Stimulated activated CD8-positive, alpha-beta memory T cell treated with anti-CD3 and anti-CD28 coated beads, Interleukin-12 subunit alpha, Interleukin-12 subunit beta, amount 100 ng/mL, for 1 hour (primary cell): ENCODE data around the gene JHY.

Experiments used
- DNase-seq: peaks from one replicate; pipeline ENCODE4 v3.0.0-alpha.2; 2020; ENCODE audit warnings: low read depth

Gene JHY

DNA sequence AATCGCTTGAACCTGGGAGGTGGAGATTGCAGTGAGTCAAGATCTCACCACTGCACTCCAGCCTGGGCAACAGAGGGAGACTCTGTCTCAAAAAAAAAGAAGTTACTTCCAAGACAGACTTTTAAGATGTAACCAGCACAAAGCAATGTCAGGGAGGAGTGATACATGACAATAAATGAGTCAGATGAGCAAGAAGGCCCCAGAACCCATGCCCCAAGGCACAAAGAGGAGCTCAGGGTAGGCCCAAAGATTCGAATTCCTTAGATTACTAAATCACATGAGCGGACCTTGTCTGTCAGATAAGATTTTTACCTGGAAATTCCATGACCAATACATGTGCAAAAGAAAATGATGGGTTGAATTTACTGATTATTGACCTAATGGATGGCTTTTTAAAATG, 10.5 kb upstream of the JHY start:
- no peak for DNase-seq

DNA sequence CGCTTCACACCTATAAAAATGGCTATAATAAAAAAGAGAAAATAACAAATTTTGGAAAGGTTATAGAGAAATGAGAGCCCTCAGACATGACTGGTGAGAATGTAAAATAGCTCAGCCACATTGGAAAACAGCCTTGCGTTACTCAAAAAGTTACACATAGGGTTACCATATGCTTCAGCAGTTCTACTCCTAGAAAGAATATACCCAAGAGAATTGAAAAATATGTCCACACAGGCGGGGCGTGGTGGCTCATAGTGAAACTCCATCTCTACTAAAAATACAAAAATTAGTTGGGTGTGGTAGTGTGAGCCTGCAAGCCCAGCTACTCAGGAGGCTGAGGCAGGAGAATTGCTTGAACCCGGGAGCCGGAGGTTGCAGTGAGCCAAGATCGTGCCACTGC, 7.6 kb upstream of the JHY start:
- no peak for DNase-seq

DNA sequence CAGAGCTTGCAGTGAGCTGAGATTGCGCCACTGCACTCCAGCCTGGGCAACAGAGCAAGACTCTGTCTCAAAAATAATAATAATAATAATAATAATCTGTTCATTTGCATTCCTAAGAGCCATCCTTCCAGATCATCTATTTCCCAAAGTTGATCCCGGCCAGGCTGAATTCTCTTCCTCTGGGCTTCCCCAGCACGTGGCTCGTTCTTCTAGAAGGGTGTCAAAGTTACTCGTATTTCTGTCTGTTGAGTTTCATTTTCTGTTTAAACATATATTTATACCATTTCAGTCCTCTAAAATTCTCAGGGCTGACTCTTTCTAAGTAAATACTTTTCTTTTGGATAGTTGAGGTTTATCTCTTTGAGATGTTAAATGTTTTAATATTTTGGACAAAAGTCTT, 4.8 kb upstream of the JHY start:
- DNase-seq, result no peak

DNA sequence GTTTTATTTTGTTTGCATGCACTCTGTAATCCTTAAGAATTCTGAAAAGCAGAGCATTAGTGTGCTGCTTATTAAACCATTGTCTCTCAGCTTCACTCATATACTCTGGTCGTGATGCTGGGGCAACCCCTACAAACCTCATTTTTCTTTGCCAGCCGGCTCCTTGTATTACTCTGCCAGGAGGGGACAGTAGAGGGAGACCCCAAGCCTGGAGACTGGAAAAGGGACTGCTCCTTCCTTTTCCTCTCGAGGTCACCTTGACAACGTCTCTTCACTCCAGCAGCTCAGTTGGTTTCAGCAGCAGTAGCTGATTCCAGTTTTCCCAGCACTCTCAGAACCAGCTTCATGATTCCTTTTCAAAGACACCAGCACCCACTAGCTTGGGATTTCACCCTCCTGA, 2.8 kb upstream of the JHY start:
- no peak for DNase-seq

DNA sequence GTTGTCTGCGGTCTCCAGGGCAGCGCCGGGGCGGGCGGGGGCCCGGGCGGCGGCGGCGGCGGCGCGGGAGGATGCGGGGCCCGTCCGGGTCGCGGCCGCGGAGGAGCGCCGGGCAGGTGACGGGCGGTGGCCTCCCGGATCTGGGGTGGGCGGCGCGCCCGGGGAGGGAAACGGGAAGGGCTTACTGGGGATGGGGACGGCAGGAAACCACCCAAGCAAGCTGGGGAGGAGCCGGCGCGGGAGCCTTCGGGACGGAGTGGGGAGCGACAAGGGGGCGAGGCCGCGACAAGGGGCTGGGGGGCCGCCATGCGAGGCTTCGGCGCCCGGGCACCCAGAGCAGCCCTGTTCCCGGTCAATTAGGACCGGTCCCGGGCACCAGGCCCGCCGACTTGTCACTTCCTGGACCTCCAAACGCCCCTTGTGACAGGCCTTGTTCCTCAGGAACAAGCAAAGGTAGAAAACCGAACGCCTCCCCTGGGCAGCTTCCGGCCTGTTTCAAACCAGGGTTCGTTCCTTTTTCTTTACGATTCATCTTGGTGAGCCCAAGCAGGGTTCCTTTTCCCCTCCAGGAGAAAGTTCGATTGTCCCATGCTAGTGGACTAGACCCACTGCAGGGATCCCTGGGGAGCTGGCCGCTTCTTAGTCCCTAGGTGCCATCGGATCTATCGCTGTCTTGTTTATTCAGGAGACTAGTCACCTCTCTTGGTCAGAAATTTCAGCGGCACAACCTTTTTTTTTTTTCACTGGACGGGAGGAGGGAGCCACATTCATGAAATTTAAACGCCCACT, 492 bp downstream of the JHY start:
- peak; percentile 9 for DNase-seq

DNA sequence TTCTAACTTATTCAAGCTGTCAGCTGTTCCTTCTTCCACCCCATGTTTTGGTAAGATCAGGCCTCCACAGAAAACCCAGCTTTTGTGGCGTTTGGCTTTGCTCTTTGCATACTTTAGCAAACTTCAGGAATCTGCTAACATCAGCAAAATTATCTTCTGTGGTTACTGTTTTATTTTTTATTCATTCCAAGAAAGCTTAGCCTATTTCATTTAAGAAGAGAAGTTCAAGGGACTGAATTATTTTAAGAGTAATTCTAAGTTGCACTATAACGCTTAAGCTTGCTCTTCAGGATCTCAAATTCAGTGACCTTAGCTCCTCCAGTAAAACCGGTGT, 1.1 kb downstream of the JHY start:
- no peak for DNase-seq

DNA sequence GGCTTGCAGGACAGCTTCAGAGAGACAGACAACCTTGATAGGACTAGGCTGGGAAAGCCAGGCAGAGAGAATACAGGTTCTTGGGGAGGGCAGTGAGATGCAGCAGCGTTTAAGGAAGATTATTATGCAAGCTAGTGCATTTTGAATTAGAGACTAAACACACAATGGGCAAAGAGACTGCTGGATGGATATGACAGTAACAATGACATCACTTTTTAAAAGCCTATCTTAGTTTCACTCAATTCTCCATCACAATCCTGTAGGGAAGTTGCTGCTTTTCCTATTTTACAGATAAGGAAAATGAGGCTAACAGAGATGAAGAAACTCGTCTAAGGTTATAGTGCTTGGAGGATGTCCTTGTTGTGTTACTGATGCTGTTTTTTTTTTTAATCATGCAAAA, 5.6 kb downstream of the JHY start:
- DNase-seq, result no peak

DNA sequence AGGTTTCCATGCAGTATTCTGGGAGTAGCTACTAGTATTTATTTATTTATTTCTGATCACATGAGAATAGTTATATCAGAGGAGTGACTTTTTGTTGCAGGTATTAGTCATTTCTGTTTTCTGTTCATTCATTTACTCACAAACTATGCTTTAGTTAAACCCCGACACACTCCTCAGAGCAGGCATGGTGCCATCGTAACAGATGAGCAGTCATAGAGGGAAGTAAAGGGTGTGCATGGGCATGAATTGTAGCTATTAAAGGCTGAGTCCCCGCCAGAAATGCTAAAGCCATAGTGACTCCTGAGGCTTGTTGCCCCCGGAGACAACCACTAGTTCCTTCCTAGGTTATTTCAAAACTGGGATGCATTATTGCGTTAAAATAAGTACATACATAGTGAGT, 10.6 kb downstream of the JHY start:
- no peak for DNase-seq

DNA sequence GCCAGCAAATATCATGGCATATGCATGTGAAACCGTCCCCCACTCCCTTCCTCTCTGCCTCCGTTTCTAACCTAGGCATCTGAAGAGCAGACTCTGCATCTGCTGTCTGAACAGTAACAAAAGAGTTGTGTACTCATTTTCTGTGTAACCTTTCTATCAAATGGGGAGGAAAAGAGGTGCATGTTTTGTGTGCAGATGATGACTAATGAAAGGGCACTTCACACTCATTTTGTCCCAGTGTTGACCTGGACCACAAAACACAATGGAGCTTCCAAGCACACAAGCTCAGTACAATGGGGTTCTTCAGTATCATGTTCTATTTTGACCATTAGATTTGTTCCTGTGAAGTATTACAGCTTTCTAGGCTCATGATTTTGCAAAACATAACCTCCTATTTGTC, 13.0 kb downstream of the JHY start:
- no peak for DNase-seq

DNA sequence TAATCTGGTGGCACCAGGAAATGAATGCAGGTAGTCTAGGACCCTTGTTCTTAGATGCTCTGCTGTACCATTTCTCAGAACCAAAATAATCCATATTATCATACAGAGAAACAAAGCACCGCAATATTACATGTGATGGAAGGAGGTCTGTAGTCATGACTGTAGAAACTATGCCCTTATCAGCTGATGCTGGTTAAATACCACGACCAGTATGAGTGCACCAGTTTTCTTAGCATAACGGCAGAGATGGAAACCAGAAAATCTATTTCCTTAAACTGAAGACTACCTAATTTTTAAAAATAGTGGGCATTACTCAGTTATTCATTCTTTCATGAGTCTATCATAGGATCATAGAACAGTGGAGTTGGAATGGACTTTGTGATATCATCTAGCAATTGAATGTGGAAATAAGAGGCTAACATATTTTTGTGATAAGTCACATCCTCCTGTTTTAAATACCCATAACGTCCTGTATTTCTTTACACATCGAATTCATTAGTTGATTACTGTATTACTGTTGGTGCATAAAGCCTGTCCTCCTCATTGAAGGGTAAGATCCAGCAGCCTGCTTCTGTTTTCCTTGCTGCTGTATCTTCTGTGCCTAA, 15.1 kb downstream of the JHY start:
- no peak for DNase-seq

DNA sequence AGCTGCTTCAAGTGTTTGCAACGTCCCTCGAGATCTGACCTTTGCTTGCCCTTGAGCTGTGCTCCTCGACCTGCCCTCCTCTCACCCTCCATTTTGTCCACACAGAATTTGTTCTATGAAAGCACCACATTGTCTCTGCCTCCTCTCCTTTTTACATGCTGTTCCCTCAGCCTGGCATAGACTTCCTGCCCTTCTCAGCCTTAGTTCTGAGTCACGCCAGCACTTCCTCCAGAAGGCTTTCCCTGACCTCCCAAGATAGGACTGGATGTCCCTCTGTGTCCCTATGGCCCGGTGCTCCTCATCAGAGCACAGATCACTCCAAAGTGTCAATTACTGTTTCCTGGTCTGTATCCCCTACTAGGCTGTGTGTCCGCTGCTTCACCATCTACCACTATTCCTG, 16.2 kb downstream of the JHY start:
- no peak for DNase-seq

DNA sequence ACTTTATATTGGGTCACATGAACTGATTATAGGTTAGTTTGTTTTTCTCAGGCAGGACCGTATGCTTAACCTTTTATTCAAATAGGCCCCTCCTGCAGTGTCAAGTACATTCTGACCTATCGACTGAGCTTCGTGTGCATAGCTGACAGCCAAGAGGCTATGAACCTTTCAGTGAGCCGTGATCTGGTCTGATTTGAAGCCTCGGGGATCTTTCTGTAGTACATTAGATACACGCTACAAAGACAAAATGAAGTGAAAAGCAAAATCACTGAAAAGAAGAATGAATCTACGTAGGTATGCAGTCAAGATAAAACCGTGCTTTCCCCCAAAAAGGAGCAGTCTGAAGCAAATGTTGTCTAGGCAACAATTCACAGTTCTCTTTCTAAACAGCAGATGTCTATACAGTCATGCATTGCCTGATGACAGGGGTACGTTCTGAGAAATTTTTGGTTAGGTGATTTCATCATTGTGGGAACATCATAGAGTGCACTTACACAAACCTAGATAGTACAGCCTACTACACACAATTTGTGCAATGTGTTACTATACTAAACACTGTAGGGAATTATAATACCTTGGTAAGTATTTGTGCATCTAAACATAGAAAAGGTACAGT, 18.1 kb downstream of the JHY start:
- DNase-seq, result no peak

DNA sequence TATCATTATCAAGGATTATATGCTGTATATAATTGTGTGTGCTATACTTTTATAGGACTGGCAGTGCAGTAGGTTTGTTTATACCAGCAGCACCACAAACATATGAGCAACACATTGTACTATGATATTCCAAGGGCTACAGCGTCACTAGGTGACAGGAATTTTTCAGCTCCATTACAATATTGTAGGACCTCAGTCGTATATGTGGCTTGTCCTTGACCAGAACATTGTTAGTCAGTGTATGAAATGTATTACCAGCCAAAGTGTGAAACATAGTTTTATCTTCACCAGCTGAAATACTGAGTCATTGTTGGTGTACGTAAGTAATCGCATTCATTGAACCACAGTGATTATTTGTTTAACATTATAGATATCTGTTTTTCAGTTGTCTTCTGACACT, 20.4 kb downstream of the JHY start:
- DNase-seq, result no peak

DNA sequence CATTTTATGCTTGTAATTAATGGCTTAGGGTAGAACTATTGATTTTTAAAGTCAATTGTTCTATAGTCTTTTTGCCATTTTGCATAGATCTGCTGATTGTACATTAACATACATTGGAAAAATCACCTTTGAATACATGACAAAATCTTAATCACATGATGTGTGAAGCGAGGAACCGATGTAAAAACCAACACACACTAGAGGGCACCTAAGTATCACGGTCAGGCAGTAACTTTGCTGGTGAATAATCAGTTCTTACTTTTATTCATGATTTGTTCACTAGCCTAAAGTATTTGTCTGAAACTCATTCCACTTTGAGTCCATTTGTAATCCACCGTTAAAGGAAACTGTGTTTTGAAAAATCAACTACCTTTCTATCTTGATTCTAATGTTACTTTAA, 28.2 kb downstream of the JHY start:
- DNase-seq, result no peak

DNA sequence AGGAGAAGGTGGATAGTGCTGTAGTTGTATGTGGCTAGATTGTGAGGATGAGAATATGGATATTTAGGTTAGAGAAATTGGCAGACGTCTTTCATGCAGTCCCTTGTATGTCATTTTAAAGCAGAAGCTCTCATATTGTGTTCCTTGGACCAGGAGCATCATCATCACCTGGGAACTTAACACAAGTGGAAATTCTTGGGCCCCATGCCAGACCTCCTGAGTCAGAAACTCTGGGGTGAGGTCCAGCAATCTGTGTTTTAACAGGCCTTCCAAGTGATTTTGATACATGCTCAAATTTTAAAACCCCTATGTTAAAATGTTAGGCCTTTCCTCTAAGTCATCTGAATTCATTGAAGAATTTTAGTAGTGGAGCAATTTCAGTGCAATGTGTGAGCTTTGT, 34.8 kb downstream of the JHY start:
- no peak for DNase-seq

DNA sequence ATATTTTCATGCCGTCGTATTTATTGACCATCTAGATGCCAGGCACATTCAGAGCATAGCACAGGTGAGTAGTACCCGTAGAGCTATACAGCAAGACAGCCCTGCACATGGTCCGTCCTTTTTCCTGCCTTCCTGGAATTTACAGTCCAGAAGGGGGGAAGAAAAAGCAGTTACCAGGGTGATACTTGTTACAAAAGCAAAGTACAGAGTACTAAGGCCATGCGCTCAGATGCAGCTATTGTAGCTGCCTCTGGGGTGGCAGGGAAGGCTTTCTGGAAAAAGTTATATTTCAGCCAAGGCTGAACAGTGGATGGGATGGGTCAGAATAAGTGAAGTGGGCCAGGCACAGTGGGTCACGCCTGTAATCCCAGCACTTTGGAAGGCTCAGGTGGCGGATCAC, 36.2 kb downstream of the JHY start:
- no peak for DNase-seq

DNA sequence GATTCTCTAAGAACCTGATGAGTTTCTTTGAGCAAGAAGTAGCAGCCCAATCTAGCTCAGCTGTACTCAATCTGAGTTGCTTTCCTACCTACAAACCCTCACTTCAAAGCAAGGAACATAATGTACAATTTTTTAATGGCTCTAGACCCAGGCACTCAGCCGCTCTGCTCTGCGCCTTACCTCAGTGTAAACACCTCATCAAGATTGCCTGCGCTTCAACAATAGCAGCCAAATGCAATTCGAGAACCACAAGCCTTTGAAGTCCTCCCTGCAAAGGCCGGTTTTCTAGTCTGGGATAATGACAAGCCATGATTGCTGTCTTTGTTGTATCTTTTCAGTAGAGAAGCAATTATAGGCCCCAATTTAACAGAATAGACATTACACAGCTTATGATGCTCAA, 38.0 kb downstream of the JHY start:
- no peak for DNase-seq

DNA sequence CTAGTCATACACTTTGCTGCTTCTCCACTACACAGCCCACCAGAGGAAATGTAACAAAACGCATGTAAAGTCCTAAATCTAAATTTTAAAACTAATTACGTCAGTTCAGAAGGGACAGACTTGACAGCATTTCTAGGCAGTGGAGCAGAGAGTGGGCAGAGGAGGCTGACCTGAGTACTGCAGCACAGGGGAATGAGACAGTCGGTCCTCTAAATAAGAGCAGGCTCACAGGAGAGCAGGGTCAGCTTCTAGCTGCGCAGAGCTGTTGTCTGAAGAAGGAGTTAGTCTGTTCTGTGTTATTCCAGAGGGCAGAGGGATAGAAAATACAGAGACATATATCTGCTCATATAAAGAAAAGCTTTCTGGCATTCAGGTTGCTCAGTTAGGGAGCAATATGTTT, 40.3 kb downstream of the JHY start:
- DNase-seq, result no peak

DNA sequence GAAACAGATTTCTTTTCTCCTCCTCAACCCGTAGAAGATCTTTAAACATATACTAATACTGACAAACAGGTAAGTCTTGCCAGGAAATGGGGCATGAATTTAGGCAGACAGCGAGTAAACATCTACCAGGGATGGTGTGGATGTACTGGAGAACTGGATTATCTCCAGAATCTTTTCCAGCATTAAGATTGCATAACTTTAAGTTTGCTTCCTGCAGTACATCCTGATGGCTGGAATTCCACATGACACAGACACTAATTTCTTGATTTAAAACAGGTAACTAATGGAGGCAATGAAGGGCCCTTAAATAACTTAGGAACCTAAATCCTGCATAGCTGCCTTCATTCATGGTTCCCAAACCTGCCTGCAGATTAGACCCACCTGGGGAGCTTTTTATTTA, 40.7 kb downstream of the JHY start:
- no peak for DNase-seq

DNA sequence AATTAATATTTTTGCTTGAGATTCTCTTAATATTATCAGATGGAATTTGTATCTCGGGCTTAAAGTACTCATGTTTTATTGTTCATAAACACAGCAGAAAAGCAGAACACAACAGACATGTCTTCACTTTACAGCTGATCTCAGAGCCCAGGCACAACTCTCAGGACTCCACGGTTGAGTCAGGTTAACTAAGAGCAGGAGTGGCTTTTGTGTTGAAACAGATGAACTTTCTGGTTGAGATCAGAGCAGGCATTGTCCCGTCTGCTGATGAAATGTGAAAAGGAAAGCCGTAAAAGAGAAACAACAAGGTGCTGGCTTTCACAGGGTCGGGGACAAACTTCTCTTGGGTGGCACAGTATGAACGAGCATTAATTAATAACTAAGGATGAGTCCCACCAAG, 49.0 kb downstream of the JHY start:
- DNase-seq, result no peak

DNA sequence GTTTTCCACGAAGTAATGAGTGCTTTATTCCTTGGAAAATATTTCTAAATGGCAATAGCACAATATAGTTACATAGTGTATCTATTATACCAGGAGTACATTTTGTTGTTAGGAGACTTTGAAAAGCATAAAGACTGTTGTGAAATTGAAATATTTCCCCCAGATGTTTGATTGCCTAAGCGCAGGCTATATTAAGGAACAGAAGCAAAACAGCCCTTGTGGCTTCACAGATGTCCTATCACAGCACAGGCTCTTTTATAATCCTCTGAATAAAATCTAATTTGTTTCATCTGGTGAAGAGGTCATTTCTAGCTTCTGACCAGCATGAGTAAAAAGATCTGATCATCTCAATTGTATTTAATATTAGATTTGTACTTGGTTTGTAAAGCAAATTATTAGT, 50.9 kb downstream of the JHY start:
- DNase-seq, result no peak

DNA sequence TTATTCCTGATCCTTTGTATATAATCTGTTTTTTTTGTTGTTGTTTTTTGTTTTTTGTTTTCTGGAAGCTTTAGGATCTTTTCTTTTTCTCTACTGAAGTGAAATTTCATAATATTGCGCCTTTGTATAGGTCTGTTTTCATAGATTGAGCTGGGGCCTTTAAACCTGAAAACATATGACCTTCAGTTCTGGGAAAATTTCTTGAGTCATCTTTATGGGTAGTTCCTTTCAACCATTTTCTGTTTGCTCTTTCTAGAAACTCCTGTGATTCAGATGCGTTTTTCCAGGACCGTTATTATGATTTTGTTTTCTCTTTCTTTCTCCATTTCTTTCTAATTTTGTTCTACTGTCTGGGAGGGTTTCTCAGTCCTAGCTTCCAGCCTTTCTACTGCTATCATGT, 55.4 kb downstream of the JHY start:
- DNase-seq, result no peak

DNA sequence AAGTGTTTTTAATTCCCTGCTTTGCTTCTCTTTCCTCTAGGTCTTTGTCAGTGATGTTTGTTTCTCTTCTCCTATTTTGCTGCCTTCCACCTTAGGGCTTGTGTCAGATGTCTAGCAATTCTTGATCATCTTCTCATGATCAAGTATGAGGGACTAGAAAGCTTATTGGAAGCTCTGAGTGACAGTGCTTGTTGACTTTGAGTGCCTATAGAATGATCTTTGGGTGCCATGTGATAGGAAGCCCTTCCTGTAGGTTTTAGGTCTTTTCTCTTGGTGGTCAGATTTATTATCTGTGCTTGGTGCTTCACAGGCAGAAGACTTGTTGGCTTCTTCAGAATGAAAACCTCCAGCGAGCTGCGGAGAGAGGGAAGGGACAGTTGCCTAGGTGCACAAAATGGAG, 56.0 kb downstream of the JHY start:
- DNase-seq, result no peak

DNA sequence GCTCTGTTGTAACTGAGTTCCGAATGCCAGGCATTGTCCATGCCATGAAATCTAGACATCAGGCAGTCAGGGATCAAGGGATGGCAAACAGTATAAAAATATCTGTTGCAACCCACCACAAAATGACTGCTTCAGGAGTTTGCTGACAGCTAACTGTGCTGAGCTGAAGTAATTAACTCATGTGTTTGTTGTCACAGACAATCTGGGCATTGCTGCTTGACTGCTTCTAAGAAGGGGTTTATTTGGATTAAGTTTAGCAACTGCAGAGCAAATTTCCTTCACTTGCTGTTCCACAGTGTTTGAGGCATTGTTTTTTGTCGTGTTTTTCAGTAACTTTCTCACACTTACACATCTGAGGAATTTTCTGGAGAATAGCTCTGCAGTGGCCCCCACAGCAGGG, 68.7 kb downstream of the JHY start:
- DNase-seq, result no peak
